PC-9 (cell line): ENCODE results near the gene LYRM7. TPM values are rescaled to one million over a fixed set of nuclear protein-coding genes. Genes with fewer than 3 reads are reported as not detected.

ENCODE experiments used
- BruUV-seq: library from RNA; stranded (reverse); fragments of 400-500 nt; replicated peaks from 2 replicates; lab custom pipeline; 2021; lab: Mats Ljungman, UMichigan
- CTCF ChIA-PET: fragments of 300-600 bp; sonication (Branson Sonifier 250); formaldehyde crosslinking; loops from one replicate; lab custom pipeline; 2022; ENCODE audit warnings: antibody characterized with exemption; lab: Charles Lee
- POLR2A ChIA-PET: fragments of 300-600 bp; sonication (Branson Sonifier 250); formaldehyde crosslinking; loops from one replicate; lab custom pipeline; 2022; ENCODE audit warnings: antibody characterized with exemption; ENCODE audit not compliant: unreplicated experiment; lab: Charles Lee
- DNase-seq, 2 experiments: peaks; one replicate each; pipeline versions ENCODE4 v3.0.0 to v3.0.0-alpha.2; 2015 to 2022; ENCODE audit warnings: mixed read lengths in 1 of 2
- H2AFZ ChIP-seq: fragments of 200-600 bp; sonication (generic); 2 replicates; pipeline ENCODE4 v1.8.1; 2017; ENCODE audit warnings: antibody characterized with exemption
- H3F3A ChIP-seq: fragments of 200-600 bp; sonication (generic); 2 replicates; pipeline ENCODE4 v1.8.1; 2017; ENCODE audit warnings: antibody characterized with exemption, mild to moderate bottlenecking, low read depth; ENCODE audit not compliant: insufficient read depth
- H3K27ac ChIP-seq: fragments of 200-600 bp; sonication (generic); 2 replicates; pipeline ENCODE4 v1.6.1; 2016; ENCODE audit warnings: mixed run types
- H3K27me3 ChIP-seq: fragments of 200-600 bp; sonication (generic); 2 replicates; pipeline ENCODE4 v1.6.1; 2016; ENCODE audit warnings: low read depth, mixed run types; ENCODE audit not compliant: insufficient read depth
- H3K36me3 ChIP-seq: fragments of 200-600 bp; sonication (generic); 2 replicates; pipeline ENCODE4 v1.6.1; 2016; ENCODE audit warnings: low read depth, mixed run types
- H3K4me1 ChIP-seq: fragments of 200-600 bp; sonication (generic); replicated peaks from 2 replicates; pipeline ENCODE4 v1.6.1; 2016; ENCODE audit warnings: mixed run types; ENCODE audit not compliant: insufficient read depth
- H3K4me2 ChIP-seq: fragments of 200-600 bp; sonication (generic); 2 replicates; pipeline ENCODE4 v1.6.1; 2017; ENCODE audit warnings: mixed run types
- H3K4me3 ChIP-seq: fragments of 200-600 bp; sonication (generic); 2 replicates; pipeline ENCODE4 v1.6.1; 2016; ENCODE audit warnings: mixed run types
- H3K79me2 ChIP-seq: fragments of 200-600 bp; sonication (generic); 2 replicates; pipeline ENCODE4 v1.6.1; 2017; ENCODE audit warnings: low read depth, mixed run types
- H3K9me2 ChIP-seq: fragments of 200-600 bp; sonication (generic); 2 replicates; pipeline ENCODE4 v1.8.1; 2017; ENCODE audit warnings: mild to moderate bottlenecking; ENCODE audit not compliant: insufficient read depth
- H3K9me3 ChIP-seq: fragments of 200-600 bp; sonication (generic); 2 replicates; pipeline ENCODE4 v1.8.1; 2016; ENCODE audit warnings: low read depth; ENCODE audit not compliant: insufficient read depth
- H4K20me1 ChIP-seq: fragments of 200-600 bp; sonication (generic); 2 replicates; pipeline ENCODE4 v1.8.1; 2017; ENCODE audit not compliant: insufficient read depth
- EZH2 ChIP-seq: fragments of 200-600 bp; sonication (generic); IDR thresholded peaks from 2 replicates; pipeline ENCODE4 v1.8.0; 2017; ENCODE audit warnings: antibody characterized with exemption, low read depth
- intact Hi-C: fragments of 100-400 bp; cut with micrococcal nuclease; formaldehyde crosslinking; loops from one replicate; pipeline ENCODE4 v1.10.0; 2022; ENCODE audit not compliant: unreplicated experiment
- total RNA-seq: library from RNA; stranded (reverse); gene quantifications from 2 replicates; pipeline ENCODE4 v1.2.3, GENCODE V29; 2021
- TF ChIP-seq, protein P1 (sequence below): fragments of 200-600 bp; sonication (generic); conservative IDR thresholded peaks from 2 replicates; pipeline ENCODE4 v1.6.1; 2017; ENCODE audit warnings: mixed run types, antibody characterized with exemption, mild to moderate bottlenecking, moderate library complexity

LYRM7 gene
- total RNA-seq, 1 experiment from 2014 or later: 9.5 TPM

GRCh38 chr5:131163276-131164119, 7.2 kb upstream of the LYRM7 start:
- peaks cover 34% of the 10 kb centered on the region for H3K79me2 ChIP-seq
- CTCF ChIA-PET: interaction anchor here (0.6 to 0.7 kb wide), 3 partner anchors 107 to 221 kb away, joined by 3 to 6 read pairs (median 5); no protein-coding TSS in a partner anchor

GRCh38 chr5:131164191-131165118, 6.3 kb upstream of the LYRM7 start:
- DNase-seq: peak; percentile 73 to 78

More at GRCh38 chr5:131163276-131164119, 7.2 kb upstream of the LYRM7 start:
- BruUV-seq: no TSS peak
- POLR2A ChIA-PET: no interaction called here
- peak overlapping the region; percentile 93 for H3K4me3 ChIP-seq
- TF ChIP-seq, protein P1, sequence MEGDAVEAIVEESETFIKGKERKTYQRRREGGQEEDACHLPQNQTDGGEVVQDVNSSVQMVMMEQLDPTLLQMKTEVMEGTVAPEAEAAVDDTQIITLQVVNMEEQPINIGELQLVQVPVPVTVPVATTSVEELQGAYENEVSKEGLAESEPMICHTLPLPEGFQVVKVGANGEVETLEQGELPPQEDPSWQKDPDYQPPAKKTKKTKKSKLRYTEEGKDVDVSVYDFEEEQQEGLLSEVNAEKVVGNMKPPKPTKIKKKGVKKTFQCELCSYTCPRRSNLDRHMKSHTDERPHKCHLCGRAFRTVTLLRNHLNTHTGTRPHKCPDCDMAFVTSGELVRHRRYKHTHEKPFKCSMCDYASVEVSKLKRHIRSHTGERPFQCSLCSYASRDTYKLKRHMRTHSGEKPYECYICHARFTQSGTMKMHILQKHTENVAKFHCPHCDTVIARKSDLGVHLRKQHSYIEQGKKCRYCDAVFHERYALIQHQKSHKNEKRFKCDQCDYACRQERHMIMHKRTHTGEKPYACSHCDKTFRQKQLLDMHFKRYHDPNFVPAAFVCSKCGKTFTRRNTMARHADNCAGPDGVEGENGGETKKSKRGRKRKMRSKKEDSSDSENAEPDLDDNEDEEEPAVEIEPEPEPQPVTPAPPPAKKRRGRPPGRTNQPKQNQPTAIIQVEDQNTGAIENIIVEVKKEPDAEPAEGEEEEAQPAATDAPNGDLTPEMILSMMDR: no peak
- TF ChIP-seq EZH2: no peak
- H2AFZ ChIP-seq: peak overlapping the region; percentile 90; the same call in 1 of the 2 replicates
- no peaks in the 10 kb centered on the region for H3K9me2 ChIP-seq
- H4K20me1 ChIP-seq: no peaks in the 10 kb centered on the region
- H3K27ac ChIP-seq: peak overlapping the region; percentile 82
- no peak for DNase-seq
- H3K4me2 ChIP-seq: peak overlapping the region; percentile 80
- H3K36me3 ChIP-seq: peaks cover 18% of the 10 kb centered on the region
- H3K9me3 ChIP-seq: no peaks in the 10 kb centered on the region
- intact Hi-C loops: loop anchor here (2.0 to 10.0 kb wide), 4 partner anchors 101 to 471 kb away; partner anchors contain the start of genes CDC42SE2 and RAPGEF6
- H3K4me1 ChIP-seq: peaks cover 17% of the 10 kb centered on the region
- H3K27me3 ChIP-seq: no peaks in the 10 kb centered on the region
- peaks cover 18% of the 10 kb centered on the region; the same call in 1 of the 2 replicates for H3F3A ChIP-seq

More at GRCh38 chr5:131164191-131165118, 6.3 kb upstream of the LYRM7 start:
- peaks cover 34% of the 10 kb centered on the region for H3K79me2 ChIP-seq
- intact Hi-C loops: loop anchor here (2.0 to 10.0 kb wide), 4 partner anchors 100 to 470 kb away; partner anchors contain the start of genes CDC42SE2 and RAPGEF6
- H3K4me2 ChIP-seq: peak overlapping the region; percentile 80
- no peaks in the 10 kb centered on the region for H3K9me3 ChIP-seq
- BruUV-seq: no TSS peak
- ChIA-PET POLR2A (interaction anchor here (0.6 kb wide), 1 partner anchor 121 kb away, joined by 4 read pairs; no protein-coding TSS in a partner anchor), CTCF (interaction anchor here (0.6 kb wide), 1 partner anchor 187 kb away, joined by 3 read pairs; no protein-coding TSS in a partner anchor)
- H3K36me3 ChIP-seq: peaks cover 18% of the 10 kb centered on the region
- peaks cover 13% of the 10 kb centered on the region; the same call in 1 of the 2 replicates for H3F3A ChIP-seq
- no peaks in the 10 kb centered on the region for H4K20me1 ChIP-seq
- peak overlapping the region; percentile 82 for H3K27ac ChIP-seq
- H2AFZ ChIP-seq: peak overlapping the region; percentile 90
- no peaks in the 10 kb centered on the region for H3K27me3 ChIP-seq
- H3K4me3 ChIP-seq: peak overlapping the region; percentile 93
- no peak for TF ChIP-seq EZH2
- TF ChIP-seq, protein P1: peak; percentile 22; the same call in 1 of the 2 replicates
- peaks cover 17% of the 10 kb centered on the region for H3K4me1 ChIP-seq
- no peaks in the 10 kb centered on the region for H3K9me2 ChIP-seq
